ENCODE results near the gene GSTT2.
"Not testable (repeated sequence)": the region's sequence is repeated elsewhere in the genome, so short reads cannot be mapped to it uniquely, and the experiment has no call there.

GRCh38 chr22:23979557-23980240 is at the start of gene GSTT2:
- TF ChIP-seq POLR2A (IDR thresholded peaks at IDR 0.05; ENCODE audit: low read length); GATA1 (IDR thresholded peaks at IDR 0.05; ENCODE audit: low read depth, low read length): not testable (repeated sequence)

Data from erythroblast (primary cell).